KOPT-K1 (cell line): Measurements from ENCODE around the gene TRAF6.
A peak's percentile ranks its signal among the peaks of the same experiment; 100 is the strongest.
"Not testable (repeated sequence)": the region's sequence is repeated elsewhere in the genome, so short reads cannot be mapped to it uniquely, and the experiment has no call there.

Source experiments
- H3K27ac ChIP-seq: fragments of 200-600 bp; sonication (generic); 2 replicates; pipeline ENCODE4 v1.5.1; 2016; ENCODE audit warnings: antibody characterized with exemption, mild to moderate bottlenecking, low read depth, low read length; ENCODE audit not compliant: poor library complexity, severe bottlenecking
- H3K36me3 ChIP-seq: fragments of 200-600 bp; sonication (generic); 2 replicates; pipeline ENCODE4 v1.5.1; 2017; ENCODE audit warnings: antibody characterized with exemption, mild to moderate bottlenecking, low read length, moderate library complexity; ENCODE audit not compliant: insufficient read depth
- H3K9me3 ChIP-seq: fragments of 200-600 bp; sonication (generic); 2 replicates; pipeline ENCODE4 v1.5.1; 2017; ENCODE audit warnings: antibody characterized with exemption, low read length, mild to moderate bottlenecking; ENCODE audit not compliant: insufficient read depth, poor library complexity, severe bottlenecking

The TRAF6 gene

DNA sequence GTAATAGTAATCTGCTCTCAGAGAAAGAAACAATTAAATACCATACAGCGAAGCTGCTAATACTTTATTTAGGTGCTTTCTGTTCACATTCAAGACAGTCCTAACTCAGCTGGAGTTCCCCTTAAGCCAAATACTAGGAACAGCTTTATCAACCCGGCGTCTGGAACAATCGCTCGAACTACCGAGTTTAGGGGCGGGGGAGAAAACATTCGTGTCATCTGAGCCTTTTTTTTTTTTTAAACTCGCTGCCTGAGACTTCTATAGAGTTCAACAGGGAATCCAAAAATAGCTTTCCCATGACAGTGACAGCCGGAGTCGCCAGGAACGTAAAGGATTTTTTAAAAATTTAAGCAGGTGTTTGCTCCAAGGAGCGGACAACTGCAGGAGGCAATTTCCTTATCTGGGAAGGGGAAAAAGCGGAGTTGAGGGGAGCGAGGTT lies 852 bp downstream of the TRAF6 start:
- Histone ChIP-seq H3K36me3 (peaks cover 4% of the 10 kb centered on the region; the same call in 1 of the 2 replicates), H3K27ac (peak overlapping the region; percentile 82)

GRCh38 chr11:36508743-36509142 lies 1.3 kb downstream of the TRAF6 start:
- Histone ChIP-seq H3K36me3 (peaks cover 9% of the 10 kb centered on the region; the same call in 1 of the 2 replicates), H3K27ac (peak overlapping the region; percentile 82), H3K9me3 (no peaks in the 10 kb centered on the region)

More for the DNA sequence above, 852 bp downstream of the TRAF6 start:
- H3K9me3 ChIP-seq, result no peaks in the 10 kb centered on the region

DNA sequence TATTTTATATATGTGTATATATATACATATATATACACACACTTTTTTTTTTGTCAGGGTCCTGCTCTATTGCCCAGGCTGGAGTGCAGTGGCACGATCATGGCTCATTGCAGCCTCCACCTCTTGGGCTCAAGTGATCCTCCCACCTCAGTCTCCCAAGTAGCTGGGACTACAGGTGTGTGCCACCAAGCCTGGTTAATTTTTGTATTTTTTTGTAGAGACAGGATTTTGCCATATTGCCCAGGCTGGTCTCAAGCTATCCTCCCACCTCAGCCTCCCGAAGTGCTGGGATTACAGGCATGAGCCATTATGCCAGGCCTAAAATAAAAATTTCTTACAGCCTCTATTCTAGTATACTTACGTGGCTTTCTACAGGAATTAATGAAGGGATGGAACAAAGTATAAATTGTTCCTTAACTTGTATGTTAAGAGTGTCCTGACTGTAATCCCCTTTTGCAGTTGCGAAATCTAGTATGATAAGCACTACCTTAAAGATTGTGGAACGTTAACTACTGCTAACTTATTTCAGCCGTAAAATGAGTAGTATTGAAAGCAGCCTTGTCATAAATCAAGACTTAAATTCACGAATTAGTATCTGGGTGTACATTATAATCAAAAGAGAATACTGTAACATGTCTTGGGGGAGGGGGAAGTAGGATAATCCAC lies 2.1 kb downstream of the TRAF6 start:
- no peak overlapping the region for H3K27ac ChIP-seq
- H3K36me3 ChIP-seq, result peaks cover 16% of the 10 kb centered on the region
- H3K9me3 ChIP-seq, result no peaks in the 10 kb centered on the region

- Histone ChIP-seq H3K27ac (no peak overlapping the region), H3K36me3 (peaks cover 71% of the 10 kb centered on the region), H3K9me3 (no peaks in the 10 kb centered on the region)
These were observed 8.8 kb downstream of the TRAF6 start for GRCh38 chr11:36501236-36501635.

DNA sequence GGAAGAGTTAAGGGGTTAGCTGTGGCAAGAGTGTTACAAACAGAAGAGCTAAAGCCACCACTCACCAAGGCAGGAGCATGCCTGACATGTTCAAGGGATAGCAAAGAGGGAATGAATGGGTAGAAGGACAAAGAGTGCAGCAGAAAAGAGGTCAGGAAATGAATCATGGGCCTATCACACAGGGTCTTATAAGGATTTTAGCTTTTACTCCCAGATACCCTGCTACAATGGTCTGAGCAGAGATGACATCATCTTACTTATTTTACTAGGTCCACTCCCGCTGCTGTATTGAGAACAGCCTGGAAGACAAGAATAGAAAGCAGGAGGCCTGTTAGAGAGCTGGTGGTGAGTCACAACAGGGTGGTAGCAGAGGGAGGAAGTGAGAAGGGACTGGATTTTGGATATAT lies 9.8 kb downstream of the TRAF6 start:
- Histone ChIP-seq H3K36me3 (peaks cover 80% of the 10 kb centered on the region), H3K9me3 (no peaks in the 10 kb centered on the region), H3K27ac (no peak overlapping the region)

- no peak overlapping the region for H3K27ac ChIP-seq
- H3K9me3 ChIP-seq, result no peaks in the 10 kb centered on the region
- peaks cover 84% of the 10 kb centered on the region for H3K36me3 ChIP-seq
These were observed 10.8 kb downstream of the TRAF6 start for GRCh38 chr11:36499315-36499714.

GRCh38 chr11:36498721-36499120 lies 11.4 kb downstream of the TRAF6 start:
- Histone ChIP-seq H3K36me3 (peaks cover 84% of the 10 kb centered on the region), H3K27ac (no peak overlapping the region), H3K9me3 (no peaks in the 10 kb centered on the region)

DNA sequence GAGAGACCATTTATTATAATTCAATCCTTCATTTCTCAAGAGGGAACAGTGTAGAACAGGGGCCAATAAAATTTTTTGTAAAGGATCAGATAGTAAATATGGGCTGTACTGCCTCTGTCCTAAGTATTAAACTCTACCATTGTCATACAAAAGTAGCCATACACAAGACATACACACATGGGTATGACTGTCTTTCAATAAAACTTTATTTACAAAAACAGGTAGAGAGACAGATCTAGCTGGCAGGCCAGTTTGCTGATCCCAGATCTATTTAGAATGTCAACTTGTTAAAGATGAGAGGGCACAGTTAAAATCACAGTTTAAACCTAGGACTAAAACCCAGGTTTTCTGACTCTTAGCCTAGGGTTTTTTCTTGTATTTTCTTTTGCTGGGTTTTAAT lies 16.7 kb downstream of the TRAF6 start:
- peaks cover 93% of the 10 kb centered on the region for H3K36me3 ChIP-seq
- no peak overlapping the region for H3K27ac ChIP-seq
- no peaks in the 10 kb centered on the region for H3K9me3 ChIP-seq

DNA sequence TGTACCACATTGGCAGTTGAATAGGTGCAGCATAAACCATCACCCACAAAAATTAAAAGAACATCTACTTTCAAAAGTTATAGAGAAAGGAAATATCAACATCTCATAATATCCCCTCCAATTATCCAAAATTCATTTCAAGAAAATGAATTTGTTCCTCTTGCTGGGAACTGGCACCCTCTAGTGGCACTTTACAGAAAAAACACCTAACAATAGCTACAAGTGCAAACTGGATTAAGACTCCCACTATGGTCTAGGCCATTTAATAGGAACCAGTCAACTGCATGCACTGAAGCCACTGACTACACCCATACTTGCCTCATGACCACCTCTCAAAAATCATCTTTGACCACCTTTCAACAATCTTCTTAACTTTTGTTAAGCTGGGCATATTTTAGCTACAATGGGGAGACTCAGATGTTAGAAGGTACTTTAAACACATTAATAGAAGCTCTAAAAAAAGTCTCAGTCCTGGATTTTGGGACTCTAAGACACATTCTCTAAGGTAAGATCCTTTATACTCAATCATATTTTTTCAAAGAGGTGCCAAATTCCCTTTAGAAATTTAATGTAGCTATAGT lies 17.3 kb downstream of the TRAF6 start:
- Histone ChIP-seq H3K36me3 (peaks cover 92% of the 10 kb centered on the region), H3K27ac (no peak overlapping the region), H3K9me3 (no peaks in the 10 kb centered on the region)

DNA sequence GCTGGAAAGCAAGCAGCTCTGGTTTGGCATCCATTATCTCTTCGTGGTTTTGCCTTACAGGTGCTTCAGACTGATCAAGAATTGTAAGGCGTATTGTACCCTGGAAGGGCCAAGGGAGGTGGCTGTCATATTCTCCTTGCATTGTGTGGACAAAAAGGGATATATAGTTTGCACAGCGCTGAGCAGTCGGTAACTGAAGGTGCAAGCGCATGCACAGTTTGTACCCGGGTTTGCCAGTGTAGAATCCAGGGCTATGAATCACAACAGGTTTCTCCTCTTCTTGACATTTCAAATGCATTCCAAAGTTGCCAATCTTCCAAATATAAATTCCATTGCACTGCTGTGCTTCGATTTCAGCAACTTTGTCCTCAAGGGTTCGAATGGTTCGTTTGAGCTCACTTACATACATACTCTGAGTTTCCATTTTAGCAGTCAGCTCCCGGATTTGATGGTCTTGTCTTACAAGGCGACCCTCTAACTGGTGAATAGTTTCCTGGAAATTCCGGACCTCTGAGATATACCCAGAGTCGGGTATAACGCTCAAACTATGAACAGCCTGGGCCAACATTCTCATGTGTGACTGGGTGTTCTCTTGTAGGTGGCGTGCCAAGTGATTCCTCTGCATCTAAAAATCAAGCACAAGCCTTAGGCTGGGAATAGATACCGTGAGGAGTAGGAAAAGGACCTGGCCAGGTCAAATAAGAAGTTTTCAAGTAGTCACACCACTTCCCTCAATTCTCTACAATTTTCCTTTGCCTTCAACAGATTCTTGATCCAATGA lies 19.9 kb downstream of the TRAF6 start:
- Histone ChIP-seq H3K27ac (no peak overlapping the region), H3K36me3 (peaks cover 93% of the 10 kb centered on the region), H3K9me3 (no peaks in the 10 kb centered on the region)

- Histone ChIP-seq H3K9me3 (no peaks in the 10 kb centered on the region), H3K27ac (no peak overlapping the region), H3K36me3 (peaks cover 95% of the 10 kb centered on the region)
These were observed 22.0 kb downstream of the TRAF6 start for GRCh38 chr11:36488096-36488495.

- Histone ChIP-seq H3K36me3 (peaks cover 91% of the 10 kb centered on the region), H3K9me3 (no peaks in the 10 kb centered on the region), H3K27ac (no peak overlapping the region)
These were observed 22.5 kb downstream of the TRAF6 start for GRCh38 chr11:36487619-36488018.

DNA sequence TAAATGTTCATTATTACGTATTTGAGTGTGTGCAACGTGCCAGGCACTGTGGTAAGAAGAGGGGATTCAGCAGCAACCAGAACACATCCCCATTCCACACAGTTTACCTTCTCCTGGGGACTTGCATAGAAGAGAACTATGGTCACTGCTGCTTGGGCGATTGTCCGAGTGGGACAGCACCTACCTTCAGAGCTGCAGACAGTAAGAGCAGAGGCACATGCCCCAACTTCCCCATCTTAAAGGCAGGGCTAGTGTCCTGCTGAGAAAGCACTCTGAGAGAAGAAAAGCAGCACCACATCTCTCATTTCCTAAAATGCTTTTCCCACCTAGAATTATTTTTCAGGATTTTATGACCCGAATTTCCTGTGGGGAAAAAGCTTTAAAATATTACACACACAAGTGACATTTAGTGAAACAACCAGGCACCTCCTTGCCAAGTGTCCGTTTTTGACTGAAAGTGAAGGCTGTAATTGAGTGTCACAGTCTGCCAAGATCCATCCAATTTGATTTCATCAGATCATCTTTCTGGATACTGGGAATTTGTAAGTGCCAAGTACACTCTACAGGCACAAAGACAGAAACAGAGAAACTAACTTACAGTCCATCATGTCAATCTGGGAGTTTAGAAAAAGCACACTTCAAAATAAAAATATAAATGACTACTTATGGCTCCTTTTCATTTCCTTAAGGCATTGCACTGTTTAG lies 24.6 kb downstream of the TRAF6 start:
- Histone ChIP-seq H3K27ac (no peak overlapping the region), H3K36me3 (peaks cover 72% of the 10 kb centered on the region)

DNA sequence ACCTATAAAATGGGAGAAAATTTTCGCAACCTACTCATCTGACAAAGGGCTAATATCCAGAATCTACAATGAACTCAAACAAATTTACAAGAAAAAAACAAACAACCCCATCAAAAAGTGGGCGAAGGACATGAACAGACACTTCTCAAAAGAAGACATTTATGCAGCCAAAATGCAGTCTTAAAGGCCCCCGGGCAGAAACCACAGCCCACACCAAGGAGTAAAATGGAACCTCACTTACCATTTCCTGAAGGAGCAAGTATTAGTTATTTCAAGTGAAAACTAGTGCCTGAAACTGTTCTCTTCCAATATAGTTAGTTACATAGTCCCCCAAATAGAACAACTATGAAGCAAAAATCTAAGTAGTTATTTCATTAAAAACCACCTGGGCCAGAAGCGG lies 27.0 kb downstream of the TRAF6 start:
- peaks cover 49% of the 10 kb centered on the region for H3K36me3 ChIP-seq
- not testable (repeated sequence) for H3K9me3 ChIP-seq, H3K27ac ChIP-seq

More for the DNA sequence above, 24.6 kb downstream of the TRAF6 start:
- no peaks in the 10 kb centered on the region for H3K9me3 ChIP-seq

- H3K9me3 ChIP-seq, result no peaks in the 10 kb centered on the region
- H3K27ac ChIP-seq, result no peak overlapping the region
- H3K36me3 ChIP-seq, result peaks cover 28% of the 10 kb centered on the region
These were observed 29.2 kb downstream of the TRAF6 start for GRCh38 chr11:36480833-36481232.
